Left lung (tissue), 10 donors: ENCODE results near the gene PAF1. TPM values are rescaled to one million over a fixed set of nuclear protein-coding genes. Genes with fewer than 3 reads are reported as not detected.
"Not testable (repeated sequence)": the region's sequence is repeated elsewhere in the genome, so short reads cannot be mapped to it uniquely, and the experiment has no call there.

Experiments
- ATAC-seq: fragments of 200-7000 bp; cut with Tn5 transposase; one replicate; pipeline ENCODE4 v1.9.1; 2020; ENCODE audit warnings: moderate library complexity
- DNase-seq, 4 donors: peaks; one replicate each; pipeline ENCODE4 v3.0.0-alpha.2; 2013 to 2020
- H3K27ac ChIP-seq, 2 donors: fragments of 200-600 bp; sonication (generic) in 1 of 2; one replicate each; pipeline versions ENCODE4 v1.5.0 to v1.8.0; 2020 to 2021
- H3K27me3 ChIP-seq, 2 donors: fragments of 200-600 bp; sonication (generic) in 1 of 2; one replicate each; pipeline versions ENCODE4 v1.5.0 to v1.8.0; 2020 to 2021
- H3K36me3 ChIP-seq, 2 donors: fragments of 200-600 bp; sonication (generic) in 1 of 2; one replicate each; pipeline versions ENCODE4 v1.5.0 to v1.8.0; 2020 to 2021
- H3K4me1 ChIP-seq, 2 donors: fragments of 200-600 bp; one replicate each; pipeline ENCODE4 v1.8.0; 2021
- H3K4me3 ChIP-seq, 2 donors: fragments of 200-600 bp; sonication (generic) in 1 of 2; one replicate each; pipeline versions ENCODE4 v1.5.0 to v1.8.0; 2020 to 2021; ENCODE audit warnings: mild to moderate bottlenecking in 1 of 2
- H3K9me3 ChIP-seq, 2 donors: fragments of 200-600 bp; sonication (generic) in 1 of 2; one replicate each; pipeline versions ENCODE4 v1.5.0 to v1.8.0; 2020 to 2021
- intact Hi-C, 2 donors: fragments of 100-400 bp; cut with DNase I; formaldehyde crosslinking; loops; one replicate each; pipeline versions ENCODE4 v1.11.2 to v1.14.2; 2022
- polyA plus RNA-seq, 6 donors: library from polyadenylated mRNA; unstranded; fragments of 120-200 nt; gene quantifications; one replicate each; pipeline ENCODE4 v1.2.1, GENCODE V29; 2013; ENCODE audit not compliant: insufficient read length in 6 of 6
- total RNA-seq, 2 donors: library from RNA; stranded (reverse); fragmentation: NEBNext Ultra II Directional; extraction: Animal tissue kit (Norgen Biotek cat#: 25700); gene quantifications; one replicate each; pipeline ENCODE4 v1.2.1, GENCODE V29; 2021
- TF ChIP-seq, protein P1 (sequence below), 2 donors: fragments of 200-600 bp; sonication (generic) in 1 of 2; IDR thresholded peaks; one replicate each; pipeline versions ENCODE4 v1.5.0 to v1.8.0; 2021; ENCODE audit warnings: antibody characterized with exemption in 2 of 2
- donor health status: DM: no; HTN: yes; CAD: no.
- donor health status: DM: no; HTN: no; CAD: no.

The PAF1 gene
- total and polyA plus RNA-seq, 8 donors = 31.0 to 70.4 (median 64.9) TPM

- DNase-seq = no peak
- no peaks in the 10 kb centered on the region for H3K27me3 ChIP-seq
- H3K4me1 ChIP-seq = no peaks in the 10 kb centered on the region
- TF ChIP-seq, protein P1, sequence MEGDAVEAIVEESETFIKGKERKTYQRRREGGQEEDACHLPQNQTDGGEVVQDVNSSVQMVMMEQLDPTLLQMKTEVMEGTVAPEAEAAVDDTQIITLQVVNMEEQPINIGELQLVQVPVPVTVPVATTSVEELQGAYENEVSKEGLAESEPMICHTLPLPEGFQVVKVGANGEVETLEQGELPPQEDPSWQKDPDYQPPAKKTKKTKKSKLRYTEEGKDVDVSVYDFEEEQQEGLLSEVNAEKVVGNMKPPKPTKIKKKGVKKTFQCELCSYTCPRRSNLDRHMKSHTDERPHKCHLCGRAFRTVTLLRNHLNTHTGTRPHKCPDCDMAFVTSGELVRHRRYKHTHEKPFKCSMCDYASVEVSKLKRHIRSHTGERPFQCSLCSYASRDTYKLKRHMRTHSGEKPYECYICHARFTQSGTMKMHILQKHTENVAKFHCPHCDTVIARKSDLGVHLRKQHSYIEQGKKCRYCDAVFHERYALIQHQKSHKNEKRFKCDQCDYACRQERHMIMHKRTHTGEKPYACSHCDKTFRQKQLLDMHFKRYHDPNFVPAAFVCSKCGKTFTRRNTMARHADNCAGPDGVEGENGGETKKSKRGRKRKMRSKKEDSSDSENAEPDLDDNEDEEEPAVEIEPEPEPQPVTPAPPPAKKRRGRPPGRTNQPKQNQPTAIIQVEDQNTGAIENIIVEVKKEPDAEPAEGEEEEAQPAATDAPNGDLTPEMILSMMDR (IDR thresholded peaks at IDR 0.05) = no peak
- intact Hi-C loops = no loop called here
- H3K27ac ChIP-seq = no peak overlapping the region
- peaks cover 0 to 100% of the 10 kb centered on the region in 2 donors for H3K36me3 ChIP-seq
- no peak for ATAC-seq
- H3K9me3 ChIP-seq = no peaks in the 10 kb centered on the region
- H3K4me3 ChIP-seq = no peak overlapping the region
Measured at GRCh38 chr19:39380521-39381502, 10.1 kb downstream of the PAF1 start.

DNA sequence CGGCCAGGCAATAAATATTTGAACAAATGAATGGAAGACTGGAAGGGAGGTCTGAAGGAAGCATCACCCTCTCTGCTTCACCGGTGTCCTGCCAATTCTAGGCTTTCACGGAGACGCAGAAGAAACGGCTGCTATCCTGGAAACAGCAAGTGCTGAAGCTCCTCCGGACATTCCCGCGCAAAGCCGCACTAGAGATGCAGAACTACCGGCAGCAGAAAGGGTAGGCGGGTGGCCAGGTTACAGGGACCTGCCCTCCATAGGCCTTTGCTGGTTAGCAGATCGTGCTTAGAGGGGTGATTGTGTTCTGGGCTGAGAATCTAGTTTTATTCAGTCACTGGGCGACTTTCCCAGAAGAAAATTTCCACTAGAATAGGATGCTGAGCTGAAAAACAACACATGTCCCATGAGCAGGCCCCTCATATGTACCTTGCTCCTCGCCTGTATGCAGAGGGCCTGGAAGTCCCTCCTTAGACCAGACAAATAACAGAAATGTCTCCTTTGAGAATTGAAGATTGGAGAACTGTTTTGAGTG, 11.0 kb downstream of the PAF1 start:
- Histone ChIP-seq H3K9me3 (no peaks in the 10 kb centered on the region), H3K4me3 (no peak overlapping the region), H3K27me3 (no peaks in the 10 kb centered on the region), H3K4me1 (no peaks in the 10 kb centered on the region), H3K27ac (no peak overlapping the region), H3K36me3 (peaks cover 0 to 100% of the 10 kb centered on the region in 2 donors)
- intact Hi-C loops = no loop called here
- ATAC-seq (no peak), DNase-seq (no peak)
- TF ChIP-seq, protein P1 (IDR thresholded peaks at IDR 0.05) = no peak

DNA sequence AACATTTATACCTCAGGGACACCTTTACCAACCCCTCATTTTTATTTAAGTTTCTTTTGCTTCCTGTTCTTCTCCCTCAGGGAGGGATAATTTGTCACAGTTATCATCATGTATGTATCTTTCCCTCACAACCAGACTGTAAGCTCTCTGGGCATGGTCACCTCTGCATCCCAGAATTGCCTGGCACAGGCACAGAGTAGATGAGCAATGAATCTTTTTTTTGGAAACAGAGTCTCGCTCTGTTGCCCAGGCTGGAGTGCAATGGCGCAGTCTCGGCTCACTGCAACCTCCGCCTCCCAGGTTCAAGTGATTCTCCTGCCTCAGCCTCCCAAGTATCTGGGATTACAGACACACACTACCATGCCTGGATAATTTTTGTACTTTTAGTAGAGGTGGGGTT, 11.5 kb downstream of the PAF1 start:
- H3K4me3 ChIP-seq, H3K27me3 ChIP-seq, H3K27ac ChIP-seq, intact Hi-C loops, DNase-seq, H3K9me3 ChIP-seq, H3K4me1 ChIP-seq, ATAC-seq: not testable (repeated sequence)
- peaks cover 0 to 100% of the 10 kb centered on the region in 2 donors for H3K36me3 ChIP-seq

DNA sequence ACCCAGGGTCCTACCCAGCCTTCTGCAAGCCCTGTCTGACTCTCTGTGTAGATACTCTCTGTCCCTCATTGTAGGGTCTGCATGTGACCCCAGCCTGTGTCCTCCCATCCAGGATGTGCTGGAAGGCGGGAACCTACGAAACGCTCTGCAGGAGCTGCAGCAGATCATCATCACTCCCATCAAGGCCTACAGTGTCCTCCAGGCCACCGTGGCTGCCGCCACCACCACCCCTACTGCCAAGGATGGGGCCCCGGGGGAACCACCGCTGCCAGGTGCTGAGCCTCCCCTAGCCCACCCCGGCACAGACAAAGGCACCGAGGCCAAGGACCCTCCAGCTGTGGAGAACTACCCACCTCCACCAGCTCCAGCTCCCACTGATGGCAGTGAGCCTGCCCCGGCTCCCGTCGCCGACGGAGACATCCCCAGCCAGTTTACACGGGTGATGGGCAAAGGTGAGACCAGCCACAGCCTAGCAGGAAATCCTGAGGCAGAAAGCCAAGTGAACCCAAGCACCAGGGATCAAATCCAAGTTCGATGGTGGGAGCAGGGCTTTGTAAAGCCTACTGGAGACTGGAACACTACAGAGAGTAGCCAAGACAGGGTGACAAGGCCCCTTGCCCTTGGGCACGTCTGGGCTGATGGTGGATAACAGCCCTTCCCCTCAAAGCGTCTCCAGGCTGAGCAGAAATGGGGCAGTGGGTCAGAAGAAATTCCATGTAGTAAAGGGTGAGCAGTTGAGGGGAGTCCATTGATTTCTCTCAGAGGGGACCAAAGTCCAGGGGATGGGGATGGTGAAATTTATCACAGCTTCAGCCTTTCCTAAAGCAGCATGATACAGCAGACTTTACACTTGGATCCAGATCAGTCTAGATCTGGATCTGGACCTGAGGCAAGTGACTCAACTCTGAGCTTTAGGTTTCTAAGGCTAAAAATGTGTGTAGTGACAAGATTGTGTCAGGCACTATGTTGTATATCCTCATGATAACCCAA, 13.2 kb downstream of the PAF1 start:
- ATAC-seq (no peak), DNase-seq (no peak)
- Histone ChIP-seq H3K36me3 (peaks cover 0 to 100% of the 10 kb centered on the region in 2 donors), H3K4me3 (no peak overlapping the region), H3K27me3 (no peaks in the 10 kb centered on the region), H3K27ac (no peak overlapping the region), H3K9me3 (no peaks in the 10 kb centered on the region), H3K4me1 (peaks cover 5 to 11% of the 10 kb centered on the region in 2 donors)
- TF ChIP-seq, protein P1 (IDR thresholded peaks at IDR 0.05) = no peak
- intact Hi-C loops = no loop called here

- Histone ChIP-seq H3K27me3 (no peaks in the 10 kb centered on the region), H3K4me3 (no peak overlapping the region), H3K4me1 (peaks cover 13 to 18% of the 10 kb centered on the region in 2 donors), H3K27ac (no peak overlapping the region), H3K36me3 (peaks cover 0 to 99% of the 10 kb centered on the region in 2 donors), H3K9me3 (no peaks in the 10 kb centered on the region)
- ATAC-seq = no peak
- TF ChIP-seq, protein P1 (IDR thresholded peaks at IDR 0.05) = no peak
- no peak for DNase-seq
- intact Hi-C loops = no loop called here
Measured at GRCh38 chr19:39375929-39376328, 15.0 kb downstream of the PAF1 start.
